GM12878 (cell line): ENCODE results near the gene C10orf90. TPM values are rescaled to one million over a fixed set of nuclear protein-coding genes. Genes with fewer than 3 reads are reported as not detected.

ENCODE experiments used
- ATAC-seq: fragments of 200-7000 bp; cut with Tn5 transposase; 3 replicates; pipeline ENCODE4 v1.9.1; 2020; ENCODE audit warnings: mild to moderate bottlenecking, moderate library complexity
- BruUV-seq: library from RNA; stranded (reverse); fragments of 400-500 nt; replicated peaks from 2 replicates; lab custom pipeline; 2021; lab: Mats Ljungman, UMichigan
- CTCF ChIA-PET: fragments of 300-600 bp; sonication (Branson Sonifier 250); formaldehyde crosslinking; extraction: SDS; loops from one replicate; lab custom pipeline; 2021; ENCODE audit warnings: inconsistent platforms; lab: Yijun Ruan, JAX
- POLR2A ChIA-PET: fragments of 350-600 bp; formaldehyde crosslinking; extraction: SDS; loops from one replicate; lab custom pipeline; 2021; ENCODE audit warnings: inconsistent platforms; lab: Charles Lee
- RAD21 ChIA-PET: fragments of 300-600 bp; sonication (Branson Sonifier 250); formaldehyde crosslinking; loops from one replicate; lab custom pipeline; 2023; ENCODE audit warnings: antibody characterized with exemption; ENCODE audit not compliant: unreplicated experiment; lab: Charles Lee
- SMC1A ChIA-PET: fragments of 300-600 bp; sonication (Branson Sonifier 250); formaldehyde crosslinking; loops from one replicate; lab custom pipeline; 2023; ENCODE audit not compliant: unreplicated experiment, uncharacterized antibody; lab: Charles Lee
- DNase-seq: peaks from one replicate; pipeline ENCODE4 v3.0.0-alpha.2; 2011; ENCODE audit warnings: low read depth, low spot score
- FAIRE-seq: peaks from 3 replicates; lab custom pipeline; 2011; peaks lifted over from hg19 to GRCh38; lab: Jason Lieb, UNC
- H2AFZ ChIP-seq: 2 replicates; pipeline ENCODE4 v1.6.0; 2011; ENCODE audit warnings: low read depth, low read length, control low read depth; ENCODE audit not compliant: control insufficient read depth
- H3K27ac ChIP-seq: 2 replicates; pipeline ENCODE4 v1.5.1; 2011; ENCODE audit warnings: control low read depth; ENCODE audit not compliant: control insufficient read depth, insufficient read depth
- H3K27me3 ChIP-seq, 2 experiments: replicated peaks in 1 of 2; 2 replicates each; pipeline versions ENCODE4 v1.6.0 to v1.6.1; 2011; ENCODE audit warnings: low read length in 1 of 2; ENCODE audit not compliant: control insufficient read depth in 2 of 2, insufficient read depth in 2 of 2
- H3K36me3 ChIP-seq, 2 experiments: 2 replicates each; pipeline ENCODE4 v1.5.1; 2011; ENCODE audit warnings: low read length in 1 of 2; ENCODE audit not compliant: control insufficient read depth in 2 of 2, insufficient read depth in 2 of 2
- H3K4me1 ChIP-seq: 2 replicates; pipeline ENCODE4 v1.6.1; 2011; ENCODE audit warnings: mild to moderate bottlenecking, low read length, moderate library complexity, mixed read lengths; ENCODE audit not compliant: control insufficient read depth, insufficient read depth
- H3K4me2 ChIP-seq: 2 replicates; pipeline ENCODE4 v1.6.0; 2011; ENCODE audit warnings: control low read depth; ENCODE audit not compliant: control insufficient read depth, insufficient read depth
- H3K4me3 ChIP-seq: fragments of 200-600 bp; sonication (generic); 2 replicates; pipeline ENCODE4 v1.5.1; 2016
- H3K79me2 ChIP-seq: 2 replicates; pipeline ENCODE4 v1.6.0; 2011; ENCODE audit warnings: low read length; ENCODE audit not compliant: control insufficient read depth, insufficient read depth
- H3K9ac ChIP-seq: 2 replicates; pipeline ENCODE4 v1.8.0; 2011; ENCODE audit warnings: low read length, control low read depth, mixed read lengths; ENCODE audit not compliant: control insufficient read depth, insufficient read depth
- H3K9me3 ChIP-seq: replicated peaks from 3 replicates; pipeline ENCODE4 v1.5.1; 2011; ENCODE audit warnings: mild to moderate bottlenecking, low read length; ENCODE audit not compliant: control insufficient read depth, insufficient read depth
- H4K20me1 ChIP-seq: 2 replicates; pipeline ENCODE4 v1.6.0; 2011; ENCODE audit not compliant: control insufficient read depth, insufficient read depth
- DPF2 ChIP-seq: fragments of 450-650 bp; IDR thresholded peaks from 2 replicates; pipeline ENCODE4 v1.6.1; 2017; ENCODE audit warnings: mild to moderate bottlenecking
- HCFC1 ChIP-seq: fragments of 150-350 bp; IDR thresholded peaks from 2 replicates; pipeline ENCODE4 v1.6.1; 2014; ENCODE audit warnings: low read length
- IKZF2 ChIP-seq, 2 experiments: fragments of 450-650 bp; IDR thresholded peaks; 2 replicates each; pipeline ENCODE4 v1.6.1; 2017; ENCODE audit warnings: mild to moderate bottlenecking in 2 of 2, moderate library complexity in 2 of 2
- NFXL1 ChIP-seq: fragments of 450-650 bp; IDR thresholded peaks from 2 replicates; pipeline ENCODE4 v1.6.1; 2017; ENCODE audit warnings: antibody characterized with exemption, mild to moderate bottlenecking, borderline replicate concordance
- SIN3A ChIP-seq: IDR thresholded peaks from 2 replicates; pipeline ENCODE4 v1.6.1; 2012; ENCODE audit warnings: low read depth, low read length, improper control_type of control experiment
- SREBF2 ChIP-seq: IDR thresholded peaks from 2 replicates; pipeline ENCODE4 v1.6.1; 2012; ENCODE audit warnings: mild to moderate bottlenecking, low read length
- TCF12 ChIP-seq: IDR thresholded peaks from 2 replicates; pipeline ENCODE4 v1.6.1; 2011; ENCODE audit warnings: low read depth, mild to moderate bottlenecking, low read length
- ZNF24 ChIP-seq: fragments of 450-650 bp; IDR thresholded peaks from 2 replicates; pipeline ENCODE4 v1.6.1; 2017; ENCODE audit warnings: antibody characterized with exemption, mild to moderate bottlenecking
- ZNF384 ChIP-seq: IDR thresholded peaks from 2 replicates; pipeline ENCODE4 v1.6.1; 2012; ENCODE audit warnings: low read depth, mild to moderate bottlenecking, low read length, improper control_type of control experiment, borderline replicate concordance
- WGBS: methylation state at CpG from one replicate; pipeline ENCODE4 v1.1.6; 2016; ENCODE audit warnings: low lambda C conversion rate; ENCODE audit not compliant: insufficient replicate concordance, insufficient coverage; ENCODE audit errors: missing lambda C conversion rate; 5-methylcytosine and 5-hydroxymethylcytosine counted together
- in situ Hi-C: fragments of 300-500 bp; cut with MboI; formaldehyde crosslinking; loops from 9 replicates; pipeline ENCODE4 v1.14.3; 2018; ENCODE audit warnings: mixed read lengths
- intact Hi-C: fragments of 100-400 bp; cut with micrococcal nuclease; formaldehyde crosslinking; loops from one replicate; pipeline ENCODE4 v1.14.2; 2022; ENCODE audit not compliant: unreplicated experiment
- polyA plus RNA-seq, 11 experiments: library from polyadenylated mRNA; depleted of rRNA in 4 of 11; unstranded in 6 of 11; stranded (reverse) in 5 of 11; fragments of >200 nt; fragmentation: Nextera tagmentation in 4 of 11; fragmentation: Illumina TruSeq in 1 of 11; extraction: Ambion mirVana in 4 of 11; extraction: Trizol in 1 of 11; gene quantifications; 1 replicate in 1 of 11; 2 replicates in 10 of 11; pipeline versions ENCODE4 v1.2.1 to v1.2.3, GENCODE V29; 2011 to 2016; ENCODE audit warnings: inconsistent platforms in 2 of 11, missing spikeins in 2 of 11, low read depth in 1 of 11
- total RNA-seq, 4 experiments: library from RNA; depleted of rRNA in 3 of 4; stranded (reverse); fragments of >200 nt in 3 of 4; fragmentation: Illumina TruSeq in 1 of 4; extraction: Trizol in 1 of 4; gene quantifications; 2 replicates each; pipeline versions ENCODE4 v1.2.1 to v1.2.3, GENCODE V29; 2013 to 2021
- TF ChIP-seq, protein P1 (sequence below): fragments of 450-650 bp; IDR thresholded peaks from 2 replicates; pipeline ENCODE4 v1.6.1; 2016; ENCODE audit warnings: mild to moderate bottlenecking
- TF ChIP-seq, protein P2 (sequence below): IDR thresholded peaks from 2 replicates; pipeline ENCODE4 v1.6.1; 2012; ENCODE audit warnings: low read depth, low read length, improper control_type of control experiment

C10orf90 gene
- total and polyA plus RNA-seq, 10 of the 15 experiments (the other 5 are each of a cell fraction or from before 2014, with no cell fraction given) = 0.04 TPM; not detected in 9

DNA sequence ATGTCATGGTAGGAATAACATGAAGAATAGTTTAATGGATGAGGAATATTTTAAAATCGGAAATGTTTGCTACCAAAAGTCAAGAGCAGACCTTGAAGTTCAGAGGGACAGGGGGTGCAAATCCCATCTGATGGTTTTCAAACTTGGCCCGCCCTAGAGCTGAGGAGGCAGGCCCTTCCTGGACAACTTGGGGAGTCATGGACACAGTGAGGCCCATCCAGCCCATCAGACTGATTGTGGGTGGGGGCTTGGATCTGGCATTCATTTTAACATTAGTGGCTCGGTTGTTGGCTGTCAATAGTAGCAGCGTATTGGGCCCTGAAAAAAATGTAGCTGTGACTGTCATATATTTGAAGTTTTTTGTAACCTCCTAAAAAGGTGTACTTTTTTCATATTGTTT, 2.0 kb downstream of the C10orf90 start:
- Histone ChIP-seq H3K4me2 (no peak overlapping the region), H3K4me1 (no peaks in the 10 kb centered on the region), H3K9me3 (no peaks in the 10 kb centered on the region; the same call in 2 of the 3 replicates), H4K20me1 (no peaks in the 10 kb centered on the region), H3K36me3 (no peaks in the 10 kb centered on the region), H3K27me3 (no peaks in the 10 kb centered on the region), H3K79me2 (no peaks in the 10 kb centered on the region), H2AFZ (no peak overlapping the region), H3K27ac (no peak overlapping the region), H3K4me3 (no peak overlapping the region), H3K9ac (no peak overlapping the region)
- in situ Hi-C loops (no loop called here), intact Hi-C loops (no loop called here)
- FAIRE-seq = no peak
- no TSS peak for BruUV-seq
- ATAC-seq = no peak
- TF ChIP-seq DPF2 = no peak
- no peak for TF ChIP-seq HCFC1
- TF ChIP-seq NFXL1 = no peak
- no peak for TF ChIP-seq IKZF2 (IDR thresholded peaks at IDR 0.05)
- TF ChIP-seq, protein P1, sequence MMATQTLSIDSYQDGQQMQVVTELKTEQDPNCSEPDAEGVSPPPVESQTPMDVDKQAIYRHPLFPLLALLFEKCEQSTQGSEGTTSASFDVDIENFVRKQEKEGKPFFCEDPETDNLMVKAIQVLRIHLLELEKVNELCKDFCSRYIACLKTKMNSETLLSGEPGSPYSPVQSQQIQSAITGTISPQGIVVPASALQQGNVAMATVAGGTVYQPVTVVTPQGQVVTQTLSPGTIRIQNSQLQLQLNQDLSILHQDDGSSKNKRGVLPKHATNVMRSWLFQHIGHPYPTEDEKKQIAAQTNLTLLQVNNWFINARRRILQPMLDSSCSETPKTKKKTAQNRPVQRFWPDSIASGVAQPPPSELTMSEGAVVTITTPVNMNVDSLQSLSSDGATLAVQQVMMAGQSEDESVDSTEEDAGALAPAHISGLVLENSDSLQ = no peak
- no peak for TF ChIP-seq TCF12
- TF ChIP-seq, protein P2, sequence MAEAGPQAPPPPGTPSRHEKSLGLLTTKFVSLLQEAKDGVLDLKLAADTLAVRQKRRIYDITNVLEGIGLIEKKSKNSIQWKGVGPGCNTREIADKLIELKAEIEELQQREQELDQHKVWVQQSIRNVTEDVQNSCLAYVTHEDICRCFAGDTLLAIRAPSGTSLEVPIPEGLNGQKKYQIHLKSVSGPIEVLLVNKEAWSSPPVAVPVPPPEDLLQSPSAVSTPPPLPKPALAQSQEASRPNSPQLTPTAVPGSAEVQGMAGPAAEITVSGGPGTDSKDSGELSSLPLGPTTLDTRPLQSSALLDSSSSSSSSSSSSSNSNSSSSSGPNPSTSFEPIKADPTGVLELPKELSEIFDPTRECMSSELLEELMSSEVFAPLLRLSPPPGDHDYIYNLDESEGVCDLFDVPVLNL = no peak
- no peak for TF ChIP-seq SREBF2
- no peak for TF ChIP-seq SIN3A
- no peak for TF ChIP-seq ZNF24
- no peak for TF ChIP-seq ZNF384
- DNase-seq = no peak
- ChIA-PET SMC1A (no interaction called here), POLR2A (no interaction called here), RAD21 (no interaction called here), CTCF (no interaction called here)
- WGBS = 7% methylated on average over 4 of the region's 4 CpGs
